IMR-90 (cell line): ENCODE results near the gene ADRA2A.

Experiments used
- MXI1 ChIP-seq: IDR thresholded peaks from 2 replicates; pipeline ENCODE4 v1.6.1; 2012; ENCODE audit warnings: low read depth, mild to moderate bottlenecking, low read length, moderate library complexity, borderline replicate concordance
- POLR2A ChIP-seq: IDR thresholded peaks from 2 replicates; pipeline ENCODE4 v1.6.1; 2012; ENCODE audit warnings: mild to moderate bottlenecking, low read depth, low read length
- RAD21 ChIP-seq: IDR thresholded peaks from 2 replicates; pipeline ENCODE4 v1.6.1; 2012; ENCODE audit warnings: low read length, improper control_type of control experiment
- RCOR1 ChIP-seq: IDR thresholded peaks from 2 replicates; pipeline ENCODE4 v1.6.1; 2012; ENCODE audit warnings: mild to moderate bottlenecking, low read length, improper control_type of control experiment; ENCODE audit not compliant: insufficient replicate concordance
- TF ChIP-seq, protein P1 (sequence below): conservative IDR thresholded peaks from 2 replicates; pipeline ENCODE4 v1.5.1; 2012; ENCODE audit warnings: mild to moderate bottlenecking, low read depth, low read length, improper control_type of control experiment
- TF ChIP-seq, protein P2 (sequence below): fragments of 150-350 bp; IDR thresholded peaks from 2 replicates; pipeline ENCODE4 v1.6.1; 2017; ENCODE audit warnings: mild to moderate bottlenecking, antibody characterized with exemption, low read length, low read depth

DNA sequence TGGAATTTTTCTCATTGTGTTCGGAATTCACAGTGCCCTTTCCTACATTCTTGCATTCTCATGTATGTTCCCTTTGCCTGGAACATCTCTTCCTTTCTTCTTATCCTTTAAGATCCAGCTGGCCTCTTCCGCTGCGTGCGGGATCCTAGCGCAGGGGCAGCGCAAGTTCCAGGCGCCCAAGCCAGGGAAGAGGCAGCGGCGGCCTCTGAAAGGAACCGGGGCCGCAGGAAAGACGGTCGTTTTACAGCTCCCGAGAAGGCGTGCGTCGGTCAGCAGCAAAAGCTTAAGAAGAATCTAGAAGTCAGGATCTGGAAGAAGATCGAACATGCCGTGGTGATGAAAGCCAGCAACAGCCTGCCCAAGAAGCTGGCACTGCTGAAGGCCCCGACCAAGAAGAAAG is 28.0 kb downstream of the ADRA2A start:
- TF ChIP-seq, protein P1, sequence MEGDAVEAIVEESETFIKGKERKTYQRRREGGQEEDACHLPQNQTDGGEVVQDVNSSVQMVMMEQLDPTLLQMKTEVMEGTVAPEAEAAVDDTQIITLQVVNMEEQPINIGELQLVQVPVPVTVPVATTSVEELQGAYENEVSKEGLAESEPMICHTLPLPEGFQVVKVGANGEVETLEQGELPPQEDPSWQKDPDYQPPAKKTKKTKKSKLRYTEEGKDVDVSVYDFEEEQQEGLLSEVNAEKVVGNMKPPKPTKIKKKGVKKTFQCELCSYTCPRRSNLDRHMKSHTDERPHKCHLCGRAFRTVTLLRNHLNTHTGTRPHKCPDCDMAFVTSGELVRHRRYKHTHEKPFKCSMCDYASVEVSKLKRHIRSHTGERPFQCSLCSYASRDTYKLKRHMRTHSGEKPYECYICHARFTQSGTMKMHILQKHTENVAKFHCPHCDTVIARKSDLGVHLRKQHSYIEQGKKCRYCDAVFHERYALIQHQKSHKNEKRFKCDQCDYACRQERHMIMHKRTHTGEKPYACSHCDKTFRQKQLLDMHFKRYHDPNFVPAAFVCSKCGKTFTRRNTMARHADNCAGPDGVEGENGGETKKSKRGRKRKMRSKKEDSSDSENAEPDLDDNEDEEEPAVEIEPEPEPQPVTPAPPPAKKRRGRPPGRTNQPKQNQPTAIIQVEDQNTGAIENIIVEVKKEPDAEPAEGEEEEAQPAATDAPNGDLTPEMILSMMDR = no peak
- TF ChIP-seq RCOR1 (no peak), POLR2A (no peak), RAD21 (no peak), MXI1 (no peak)
- TF ChIP-seq, protein P2, sequence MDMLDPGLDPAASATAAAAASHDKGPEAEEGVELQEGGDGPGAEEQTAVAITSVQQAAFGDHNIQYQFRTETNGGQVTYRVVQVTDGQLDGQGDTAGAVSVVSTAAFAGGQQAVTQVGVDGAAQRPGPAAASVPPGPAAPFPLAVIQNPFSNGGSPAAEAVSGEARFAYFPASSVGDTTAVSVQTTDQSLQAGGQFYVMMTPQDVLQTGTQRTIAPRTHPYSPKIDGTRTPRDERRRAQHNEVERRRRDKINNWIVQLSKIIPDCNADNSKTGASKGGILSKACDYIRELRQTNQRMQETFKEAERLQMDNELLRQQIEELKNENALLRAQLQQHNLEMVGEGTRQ = no peak
